Measurements from ENCODE around the gene PRR30.

Gene PRR30

GRCh38 chr2:27134781-27135477, 4.3 kb downstream of the PRR30 start:
- Histone ChIP-seq H3K4me3 (peak overlapping the region; percentile 94), H3K27ac (peak overlapping the region in 1 of 2 donors; percentile 96)
- TF ChIP-seq CTCF (IDR thresholded peaks at IDR 0.05): no peak
- DNase-seq (ENCODE audit: low spot score): no peak

- DNase-seq (ENCODE audit: low spot score): peak; percentile 96
- no peak for TF ChIP-seq CTCF (IDR thresholded peaks at IDR 0.05)
- H3K4me3 ChIP-seq: peak within 1 kb of the TSS; percentile 94
- H3K27ac ChIP-seq: peak within 1 kb of the TSS; percentile 66 to 96
Observed at GRCh38 chr2:27133905-27134780, 5.1 kb downstream of the PRR30 start, which contains the start of gene PREB. Gene PREB, minus strand, starts transcription at chr2:27134636. Its CDS starts 215 bp downstream, at chr2:27134421.

- Histone ChIP-seq H3K27ac (peak overlapping the region in 1 of 2 donors; percentile 96), H3K4me3 (peak overlapping the region; percentile 94)
- no peak for TF ChIP-seq CTCF (IDR thresholded peaks at IDR 0.05)
- no peak for DNase-seq (ENCODE audit: low spot score)
Observed at GRCh38 chr2:27133195-27133875, 5.9 kb downstream of the PRR30 start.

GRCh38 chr2:27131429-27131828, 7.8 kb downstream of the PRR30 start:
- no peak for DNase-seq (ENCODE audit: low spot score)
- TF ChIP-seq CTCF (IDR thresholded peaks at IDR 0.05): no peak
- H3K4me3 ChIP-seq: no peak overlapping the region

GRCh38 chr2:27130396-27130795, 8.8 kb downstream of the PRR30 start:
- Histone ChIP-seq H3K4me3 (no peak overlapping the region), H3K27ac (no peak overlapping the region)
- no peak for DNase-seq (ENCODE audit: low spot score)
- TF ChIP-seq CTCF (IDR thresholded peaks at IDR 0.05): no peak

More at GRCh38 chr2:27131429-27131828, 7.8 kb downstream of the PRR30 start:
- no peak overlapping the region for H3K27ac ChIP-seq

- Histone ChIP-seq H3K4me3 (no peak overlapping the region), H3K27ac (no peak overlapping the region)
- no peak for DNase-seq (ENCODE audit: low spot score)
- TF ChIP-seq CTCF (IDR thresholded peaks at IDR 0.05): no peak
Observed at GRCh38 chr2:27128668-27129571, 10.3 kb downstream of the PRR30 start.

All from coronary artery (tissue), 2 donors.